OCI-LY3 (cell line): Measurements from ENCODE around the gene IL1RAP.

Experiments
- EZH2phosphoT487 ChIP-seq: fragments of 200-600 bp; shearing (Covaris generic); IDR thresholded peaks from 2 replicates; pipeline ENCODE4 v1.6.1; 2018; ENCODE audit warnings: antibody characterized with exemption, mixed run types, low read depth
- TF ChIP-seq, protein P1 (sequence below): fragments of 200-600, 300-600 bp; sonication (generic); IDR thresholded peaks from 2 replicates; pipeline ENCODE4 v1.5.1; 2014; ENCODE audit warnings: antibody characterized with exemption, low read length, low read depth

DNA sequence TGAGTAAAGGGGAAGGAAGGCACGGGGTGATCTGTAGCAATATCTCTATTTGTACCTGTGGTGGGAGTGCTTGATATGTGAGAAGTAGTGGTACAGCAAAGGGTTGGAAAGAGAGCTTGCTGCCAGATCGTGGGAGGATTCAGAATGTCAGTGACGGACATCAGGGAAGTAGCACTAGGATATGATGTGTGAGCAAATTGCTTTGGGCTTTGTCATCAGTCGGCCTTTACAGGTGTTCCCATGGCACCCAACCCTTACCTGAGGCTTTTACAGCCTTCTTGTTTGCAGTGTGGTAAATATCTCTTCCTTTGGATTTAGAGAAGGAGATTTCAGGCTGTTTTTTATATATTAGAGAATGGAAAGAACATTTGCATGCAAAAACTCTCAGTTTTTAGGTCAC is 29.8 kb downstream of the IL1RAP start:
- TF ChIP-seq, protein P1, sequence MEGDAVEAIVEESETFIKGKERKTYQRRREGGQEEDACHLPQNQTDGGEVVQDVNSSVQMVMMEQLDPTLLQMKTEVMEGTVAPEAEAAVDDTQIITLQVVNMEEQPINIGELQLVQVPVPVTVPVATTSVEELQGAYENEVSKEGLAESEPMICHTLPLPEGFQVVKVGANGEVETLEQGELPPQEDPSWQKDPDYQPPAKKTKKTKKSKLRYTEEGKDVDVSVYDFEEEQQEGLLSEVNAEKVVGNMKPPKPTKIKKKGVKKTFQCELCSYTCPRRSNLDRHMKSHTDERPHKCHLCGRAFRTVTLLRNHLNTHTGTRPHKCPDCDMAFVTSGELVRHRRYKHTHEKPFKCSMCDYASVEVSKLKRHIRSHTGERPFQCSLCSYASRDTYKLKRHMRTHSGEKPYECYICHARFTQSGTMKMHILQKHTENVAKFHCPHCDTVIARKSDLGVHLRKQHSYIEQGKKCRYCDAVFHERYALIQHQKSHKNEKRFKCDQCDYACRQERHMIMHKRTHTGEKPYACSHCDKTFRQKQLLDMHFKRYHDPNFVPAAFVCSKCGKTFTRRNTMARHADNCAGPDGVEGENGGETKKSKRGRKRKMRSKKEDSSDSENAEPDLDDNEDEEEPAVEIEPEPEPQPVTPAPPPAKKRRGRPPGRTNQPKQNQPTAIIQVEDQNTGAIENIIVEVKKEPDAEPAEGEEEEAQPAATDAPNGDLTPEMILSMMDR, result no peak
- no peak for TF ChIP-seq EZH2phosphoT487
